HCT116 (cell line): ENCODE results near the gene ST3GAL5. TPM values are rescaled to one million over a fixed set of nuclear protein-coding genes. Genes with fewer than 3 reads are reported as not detected.
A peak's percentile ranks its signal among the peaks of the same experiment; 100 is the strongest.

Source experiments
- ATAC-seq: fragments of 200-7000 bp; cut with Tn5 transposase; 2 replicates; pipeline ENCODE4 v1.9.1; 2020; ENCODE audit warnings: mild to moderate bottlenecking, moderate library complexity
- BruUV-seq: library from RNA; stranded (reverse); fragments of 400-500 nt; replicated peaks from 2 replicates; lab custom pipeline; 2021; lab: Mats Ljungman, UMichigan
- CTCF ChIA-PET: fragments of 300-600 bp; sonication (Branson Sonifier 250); formaldehyde crosslinking; loops from one replicate; lab custom pipeline; 2021; ENCODE audit warnings: antibody characterized with exemption; lab: Charles Lee
- POLR2A ChIA-PET: fragments of 300-600, 350-600 bp; sonication (Branson Sonifier 250); formaldehyde crosslinking; loops from one replicate; lab custom pipeline; 2021; ENCODE audit warnings: antibody characterized with exemption; lab: Charles Lee
- RAD21 ChIA-PET, 2 experiments: fragments of 300-600 bp; sonication (Branson Sonifier 250); formaldehyde crosslinking; loops; one replicate each; lab custom pipeline; 2023; ENCODE audit warnings: low total read pairs in 2 of 2; ENCODE audit not compliant: uncharacterized antibody in 2 of 2, unreplicated experiment in 2 of 2, low non-redundant PET in 1 of 2; lab: Charles Lee
- DNase-seq: peaks from one replicate; pipeline ENCODE4 v3.0.0-alpha.2; 2010; ENCODE audit warnings: low read depth, low spot score
- H2AFZ ChIP-seq: fragments of 200-600 bp; shearing (Covaris generic), sonication (generic); 2 replicates; pipeline ENCODE4 v1.6.1; 2017; ENCODE audit warnings: low read depth, mixed run types, mixed read lengths, antibody characterized with exemption, low read length; ENCODE audit not compliant: poor library complexity, severe bottlenecking
- H3K27ac ChIP-seq: 2 replicates; pipeline ENCODE4 v1.5.1; 2012; ENCODE audit warnings: low read depth, low read length
- H3K27me3 ChIP-seq: fragments of 200-600 bp; sonication (generic); 2 replicates; pipeline ENCODE4 v1.6.1; 2016; ENCODE audit warnings: mixed run types, low read length, mixed read lengths; ENCODE audit not compliant: insufficient read depth
- H3K36me3 ChIP-seq, 2 experiments: fragments of 200-500 bp in 1 of 2; fragments of 200-600 bp in 1 of 2; sonication (Bioruptor generic) in 1 of 2; sonication (generic) in 1 of 2; 2 replicates each; pipeline versions ENCODE4 v1.5.1 to v1.6.1; 2014 to 2016; ENCODE audit warnings: low read length in 2 of 2, inconsistent platforms in 1 of 2, mixed read lengths in 1 of 2, mixed run types in 1 of 2; ENCODE audit not compliant: insufficient read depth in 2 of 2, control insufficient read depth in 1 of 2
- H3K4me1 ChIP-seq, 2 experiments: fragments of 200-600 bp in 1 of 2; sonication (generic) in 1 of 2; 2 replicates each; pipeline versions ENCODE4 v1.5.1 to v1.6.1; 2012 to 2017; ENCODE audit warnings: low read length in 2 of 2, inconsistent platforms in 1 of 2, mild to moderate bottlenecking in 1 of 2, mixed read lengths in 1 of 2, mixed run types in 1 of 2, moderate library complexity in 1 of 2; ENCODE audit not compliant: insufficient read depth in 2 of 2, control insufficient read depth in 1 of 2
- H3K4me2 ChIP-seq: fragments of 200-600 bp; sonication (generic); 2 replicates; pipeline ENCODE4 v1.6.1; 2017; ENCODE audit warnings: mixed run types, low read length, mixed read lengths
- H3K4me3 ChIP-seq, 2 experiments: fragments of 200-600 bp in 1 of 2; sonication (generic) in 1 of 2; replicated peaks in 1 of 2; 2 replicates each; pipeline ENCODE4 v1.5.1; 2011 to 2016; ENCODE audit warnings: low read length in 2 of 2, control low read depth in 1 of 2, low read depth in 1 of 2, mild to moderate bottlenecking in 1 of 2, mixed read lengths in 1 of 2, mixed run types in 1 of 2
- H3K79me2 ChIP-seq: fragments of 200-600 bp; sonication (generic); 2 replicates; pipeline ENCODE4 v1.6.1; 2017; ENCODE audit warnings: mild to moderate bottlenecking, mixed run types, low read length, moderate library complexity, mixed read lengths; ENCODE audit not compliant: insufficient read depth
- H3K9ac ChIP-seq: fragments of 200-600 bp; sonication (generic); 2 replicates; pipeline ENCODE4 v1.6.1; 2016; ENCODE audit warnings: low read length, mixed read lengths
- H3K9me2 ChIP-seq: fragments of 200-600 bp; sonication (generic), shearing (Covaris generic); 2 replicates; pipeline ENCODE4 v1.6.1; 2017; ENCODE audit warnings: mixed run types, mild to moderate bottlenecking, moderate library complexity; ENCODE audit not compliant: insufficient read depth
- H3K9me3 ChIP-seq, 2 experiments: fragments of 200-500 bp in 1 of 2; fragments of 200-600 bp in 1 of 2; sonication (Bioruptor generic) in 1 of 2; sonication (generic) in 1 of 2; 2 replicates each; pipeline ENCODE4 v1.6.1; 2014 to 2017; ENCODE audit warnings: low read length in 2 of 2, mixed read lengths in 2 of 2, inconsistent platforms in 1 of 2, low read depth in 1 of 2, mild to moderate bottlenecking in 1 of 2, mixed run types in 1 of 2, moderate library complexity in 1 of 2; ENCODE audit not compliant: control insufficient read depth in 1 of 2, insufficient read depth in 1 of 2
- H4K20me1 ChIP-seq: fragments of 200-600 bp; sonication (generic), shearing (Covaris generic); 2 replicates; pipeline ENCODE4 v1.6.1; 2017; ENCODE audit warnings: mixed run types, mild to moderate bottlenecking, moderate library complexity; ENCODE audit not compliant: insufficient read depth
- CBX3 ChIP-seq: IDR thresholded peaks from 2 replicates; pipeline ENCODE4 v1.6.1; 2012; ENCODE audit warnings: low read depth
- EZH2 ChIP-seq: fragments of 200-600 bp; sonication (generic); IDR thresholded peaks from 2 replicates; pipeline ENCODE4 v1.6.1; 2017; ENCODE audit warnings: antibody characterized with exemption, mixed run types
- FOSL1 ChIP-seq: IDR thresholded peaks from 2 replicates; pipeline ENCODE4 v1.6.1; 2012; ENCODE audit warnings: low read depth
- JUND ChIP-seq: IDR thresholded peaks from 2 replicates; pipeline ENCODE4 v1.6.1; 2012
- SP1 ChIP-seq: IDR thresholded peaks from 2 replicates; pipeline ENCODE4 v1.6.1; 2012; ENCODE audit warnings: low read depth
- intact Hi-C: fragments of 100-400 bp; cut with micrococcal nuclease; formaldehyde crosslinking; loops from 2 replicates; pipeline ENCODE4 v1.10.0; 2022
- total RNA-seq: library from RNA; stranded (reverse); gene quantifications from one replicate; pipeline ENCODE4 v1.2.1, GENCODE V29; 2021; ENCODE audit not compliant: unreplicated experiment
- TF ChIP-seq, protein P1 (sequence below): IDR thresholded peaks from 2 replicates; pipeline ENCODE4 v1.6.1; 2012
- TF ChIP-seq, protein P2 (sequence below): IDR thresholded peaks from 2 replicates; pipeline ENCODE4 v1.6.1; 2012; ENCODE audit warnings: low read depth

The ST3GAL5 gene
- total RNA-seq, 1 experiment from 2014 or later, result 14.8 TPM

DNA sequence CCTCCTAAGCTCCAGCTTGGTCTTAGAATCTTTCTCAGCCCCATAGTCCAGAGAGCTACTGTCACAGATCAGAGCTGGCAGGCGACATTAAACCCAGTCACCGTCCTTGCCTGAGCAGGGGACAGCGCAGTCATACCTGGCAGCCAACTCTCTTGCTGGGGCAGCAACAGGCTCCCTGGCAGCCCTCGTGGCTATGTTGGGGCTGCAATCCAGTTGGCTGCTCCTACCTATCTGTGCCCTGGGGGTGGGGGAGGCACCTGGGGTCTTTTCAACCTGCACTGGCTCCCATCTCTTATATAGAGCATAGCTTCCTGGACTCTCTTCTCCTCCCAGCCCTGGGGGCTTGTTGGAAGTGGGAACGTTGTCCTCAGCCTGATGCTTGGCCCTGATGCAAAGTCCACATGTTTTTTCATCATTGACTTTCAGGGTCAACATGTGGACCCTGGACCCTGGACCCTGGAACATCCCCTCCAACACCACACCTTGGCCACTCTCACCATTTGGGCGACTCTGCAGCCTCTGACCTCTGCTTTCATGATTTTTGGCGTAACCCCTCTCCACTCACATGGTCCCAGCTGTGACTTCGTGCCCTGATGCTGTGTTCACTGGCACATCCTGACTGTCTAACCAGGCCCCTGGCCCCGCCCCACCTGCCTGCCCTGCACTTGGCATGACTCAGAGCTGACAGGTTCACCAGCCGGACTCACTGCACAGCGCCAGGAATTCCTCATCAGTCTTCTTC lies 89.4 kb downstream of the ST3GAL5 start:
- Histone ChIP-seq H3K27ac (no peak overlapping the region), H4K20me1 (no peaks in the 10 kb centered on the region), H3K4me1 (peaks cover 11 to 15% of the 10 kb centered on the region in 2 experiments; a peak in 3 of 4 replicates), H3K4me3 (no peak overlapping the region), H2AFZ (peak overlapping the region; percentile 43), H3K27me3 (no peaks in the 10 kb centered on the region), H3K4me2 (peak overlapping the region; percentile 43), H3K9me3 (no peaks in the 10 kb centered on the region), H3K36me3 (no peaks in the 10 kb centered on the region), H3K9ac (no peak overlapping the region), H3K79me2 (no peaks in the 10 kb centered on the region), H3K9me2 (no peaks in the 10 kb centered on the region)
- CTCF ChIA-PET, result interaction anchor here (1.0 to 2.0 kb wide), 4 partner anchors 15 to 70 kb away, joined by 3 to 10 read pairs (median 5); no protein-coding TSS in a partner anchor
- intact Hi-C loops, result no loop called here
- DNase-seq (peak; percentile 19), ATAC-seq (peak; percentile 91)
- POLR2A ChIA-PET, result no interaction called here
- no TSS peak for BruUV-seq
- RAD21 ChIA-PET, result interaction anchor here in 1 of 2 experiments (0.6 kb wide), 1 partner anchor 46 kb away, joined by 4 read pairs; the partner anchor contains the start of gene ATOH8
- TF ChIP-seq, protein P1, sequence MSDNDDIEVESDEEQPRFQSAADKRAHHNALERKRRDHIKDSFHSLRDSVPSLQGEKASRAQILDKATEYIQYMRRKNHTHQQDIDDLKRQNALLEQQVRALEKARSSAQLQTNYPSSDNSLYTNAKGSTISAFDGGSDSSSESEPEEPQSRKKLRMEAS, result peak; percentile 93
- TF ChIP-seq EZH2 (no peak), FOSL1 (peak; percentile 79), CBX3 (peak; percentile 65; the same call in 1 of the 2 replicates), SP1 (peak; percentile 64), JUND (peak; percentile 70)
- TF ChIP-seq, protein P2, sequence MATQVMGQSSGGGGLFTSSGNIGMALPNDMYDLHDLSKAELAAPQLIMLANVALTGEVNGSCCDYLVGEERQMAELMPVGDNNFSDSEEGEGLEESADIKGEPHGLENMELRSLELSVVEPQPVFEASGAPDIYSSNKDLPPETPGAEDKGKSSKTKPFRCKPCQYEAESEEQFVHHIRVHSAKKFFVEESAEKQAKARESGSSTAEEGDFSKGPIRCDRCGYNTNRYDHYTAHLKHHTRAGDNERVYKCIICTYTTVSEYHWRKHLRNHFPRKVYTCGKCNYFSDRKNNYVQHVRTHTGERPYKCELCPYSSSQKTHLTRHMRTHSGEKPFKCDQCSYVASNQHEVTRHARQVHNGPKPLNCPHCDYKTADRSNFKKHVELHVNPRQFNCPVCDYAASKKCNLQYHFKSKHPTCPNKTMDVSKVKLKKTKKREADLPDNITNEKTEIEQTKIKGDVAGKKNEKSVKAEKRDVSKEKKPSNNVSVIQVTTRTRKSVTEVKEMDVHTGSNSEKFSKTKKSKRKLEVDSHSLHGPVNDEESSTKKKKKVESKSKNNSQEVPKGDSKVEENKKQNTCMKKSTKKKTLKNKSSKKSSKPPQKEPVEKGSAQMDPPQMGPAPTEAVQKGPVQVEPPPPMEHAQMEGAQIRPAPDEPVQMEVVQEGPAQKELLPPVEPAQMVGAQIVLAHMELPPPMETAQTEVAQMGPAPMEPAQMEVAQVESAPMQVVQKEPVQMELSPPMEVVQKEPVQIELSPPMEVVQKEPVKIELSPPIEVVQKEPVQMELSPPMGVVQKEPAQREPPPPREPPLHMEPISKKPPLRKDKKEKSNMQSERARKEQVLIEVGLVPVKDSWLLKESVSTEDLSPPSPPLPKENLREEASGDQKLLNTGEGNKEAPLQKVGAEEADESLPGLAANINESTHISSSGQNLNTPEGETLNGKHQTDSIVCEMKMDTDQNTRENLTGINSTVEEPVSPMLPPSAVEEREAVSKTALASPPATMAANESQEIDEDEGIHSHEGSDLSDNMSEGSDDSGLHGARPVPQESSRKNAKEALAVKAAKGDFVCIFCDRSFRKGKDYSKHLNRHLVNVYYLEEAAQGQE, result no peak
